Prostate gland (tissue), 2 donors: Measurements from ENCODE around the gene CGB3. TPM values are rescaled to one million over a fixed set of nuclear protein-coding genes. Genes with fewer than 3 reads are reported as not detected.
"Not testable (repeated sequence)": the region's sequence is repeated elsewhere in the genome, so short reads cannot be mapped to it uniquely, and the experiment has no call there.

Source experiments
- DNase-seq: peaks from one replicate; pipeline ENCODE4 v3.0.0-alpha.2; 2019; ENCODE audit warnings: low spot score
- H3K27ac ChIP-seq, 2 donors: fragments of 200-600 bp; sonication (generic); 2 replicates each; pipeline ENCODE4 v1.5.1; 2017 to 2019
- H3K27me3 ChIP-seq: fragments of 200-600 bp; sonication (generic); replicated peaks from 2 replicates; pipeline ENCODE4 v1.5.1; 2019; ENCODE audit not compliant: insufficient read depth
- H3K36me3 ChIP-seq, 2 donors: fragments of 200-600 bp; sonication (generic); 1 replicate in 1 of 2; 2 replicates in 1 of 2; pipeline versions ENCODE4 v1.5.1 to v1.8.1; 2017 to 2019
- H3K4me1 ChIP-seq: fragments of 200-600 bp; sonication (generic); replicated peaks from 2 replicates; pipeline ENCODE4 v1.5.1; 2019
- H3K4me3 ChIP-seq, 2 donors: fragments of 200-600 bp; sonication (generic); 2 replicates each; pipeline ENCODE4 v1.5.1; 2017 to 2019
- H3K9me3 ChIP-seq: fragments of 200-600 bp; sonication (generic); 2 replicates; pipeline ENCODE4 v1.5.1; 2017
- CTCF ChIP-seq, 4 experiments: fragments of 200-600 bp in 2 of 4; fragments of 450-650 bp in 2 of 4; sonication (generic) in 2 of 4; IDR thresholded peaks; 1 replicate in 3 of 4; 2 replicates in 1 of 4; pipeline ENCODE4 v1.5.1; 2016 to 2019; ENCODE audit warnings: antibody characterized with exemption in 4 of 4, mild to moderate bottlenecking in 2 of 4, moderate library complexity in 2 of 4
- POLR2A ChIP-seq: fragments of 450-650 bp; IDR thresholded peaks from one replicate; pipeline ENCODE4 v1.6.1; 2016; ENCODE audit warnings: antibody characterized with exemption, mild to moderate bottlenecking
- POLR2AphosphoS5 ChIP-seq: sonication (generic); formaldehyde crosslinking; IDR thresholded peaks from one replicate; pipeline ENCODE4 v1.6.1; 2017; ENCODE audit warnings: antibody characterized with exemption
- WGBS: methylation state at CpG from one replicate; pipeline ENCODE4 v1.1.5; 2018; 5-methylcytosine and 5-hydroxymethylcytosine counted together
- intact Hi-C: fragments of 100-400 bp; cut with DNase I; formaldehyde crosslinking; loops from one replicate; pipeline ENCODE4 v1.14.2; 2022
- total RNA-seq, 2 donors: library from RNA; depleted of rRNA; stranded (reverse); fragments of >200 nt; gene quantifications; one replicate each; pipeline ENCODE4 v1.1.0, GENCODE V29; 2016

The CGB3 gene
- total RNA-seq, 2 donors from 2014 or later: not detected

GRCh38 chr19:49056101-49056901, 32.2 kb upstream of the CGB3 start:
- 3% methylated on average over 61 of the region's 63 CpGs for WGBS
- no peaks in the 10 kb centered on the region for H3K36me3 ChIP-seq
- TF ChIP-seq CTCF (IDR thresholded peaks at IDR 0.05) (peak in 3 of 4 experiments; percentile 34 to 58 (median 46)), POLR2AphosphoS5 (peak; percentile 63), POLR2A (peak; percentile 74)
- no peak overlapping the region for H3K27ac ChIP-seq
- H3K4me1 ChIP-seq: peaks cover 7% of the 10 kb centered on the region
- DNase-seq: peak; percentile 51
- H3K9me3 ChIP-seq: no peaks in the 10 kb centered on the region
- intact Hi-C loops: no loop called here
- peak overlapping the region; percentile 31 to 35 for H3K4me3 ChIP-seq
- H3K27me3 ChIP-seq: no peaks in the 10 kb centered on the region

- H3K9me3 ChIP-seq, H3K27me3 ChIP-seq, H3K36me3 ChIP-seq, H3K4me1 ChIP-seq, H3K4me3 ChIP-seq, H3K27ac ChIP-seq, DNase-seq, intact Hi-C loops: not testable (repeated sequence)
- 77% methylated on average over 20 of the region's 24 CpGs for WGBS
These were observed 26.4 kb upstream of the CGB3 start for GRCh38 chr19:49050376-49051033.

- WGBS: 90% methylated on average over 3 of the region's 4 CpGs
These were observed 25.7 kb upstream of the CGB3 start for GRCh38 chr19:49049834-49050233.

GRCh38 chr19:49049011-49049410, 24.9 kb upstream of the CGB3 start, which contains the start of gene CGB8:
Gene CGB8 (minus strand): TSS chr19:49049111. CDS start chr19:49048739, 372 bp downstream.
- H3K4me1 ChIP-seq, H3K27me3 ChIP-seq, H3K36me3 ChIP-seq, H3K27ac ChIP-seq, DNase-seq, H3K4me3 ChIP-seq, intact Hi-C loops, H3K9me3 ChIP-seq: not testable (repeated sequence)
- 61% methylated on average over 10 of the region's 12 CpGs for WGBS

More at GRCh38 chr19:49049834-49050233, 25.7 kb upstream of the CGB3 start:
- H3K4me1 ChIP-seq, H3K27ac ChIP-seq, intact Hi-C loops, H3K4me3 ChIP-seq, H3K27me3 ChIP-seq, H3K9me3 ChIP-seq, DNase-seq, H3K36me3 ChIP-seq: not testable (repeated sequence)

- H3K9me3 ChIP-seq, intact Hi-C loops, H3K4me1 ChIP-seq, H3K27ac ChIP-seq, DNase-seq, H3K27me3 ChIP-seq, H3K36me3 ChIP-seq, H3K4me3 ChIP-seq: not testable (repeated sequence)
- 77% methylated on average over 15 of the region's 15 CpGs for WGBS
These were observed 19.4 kb upstream of the CGB3 start, which contains the start of gene CGB5 for GRCh38 chr19:49043548-49043947. Gene CGB5 (plus strand): TSS chr19:49043848. CDS start chr19:49044210, 362 bp downstream.

- H3K27ac ChIP-seq, H3K9me3 ChIP-seq, H3K27me3 ChIP-seq, DNase-seq, intact Hi-C loops, H3K4me3 ChIP-seq, H3K36me3 ChIP-seq, H3K4me1 ChIP-seq: not testable (repeated sequence)
- WGBS: 80% methylated on average over 4 of the region's 4 CpGs
These were observed 18.5 kb upstream of the CGB3 start for GRCh38 chr19:49042666-49043065.

- Histone ChIP-seq H3K27me3 (no peaks in the 10 kb centered on the region), H3K27ac (no peak overlapping the region), H3K9me3 (no peaks in the 10 kb centered on the region), H3K4me1 (no peaks in the 10 kb centered on the region), H3K36me3 (no peaks in the 10 kb centered on the region), H3K4me3 (no peak overlapping the region)
- DNase-seq: no peak
- TF ChIP-seq POLR2A (no peak), POLR2AphosphoS5 (no peak), CTCF (IDR thresholded peaks at IDR 0.05) (no peak)
- intact Hi-C loops: no loop called here
- WGBS: 65% methylated on average over 17 of the region's 17 CpGs
These were observed 18.0 kb upstream of the CGB3 start for GRCh38 chr19:49042177-49042576.

GRCh38 chr19:49039736-49040135, 15.6 kb upstream of the CGB3 start:
- H3K27ac ChIP-seq, H3K36me3 ChIP-seq, H3K9me3 ChIP-seq, H3K4me1 ChIP-seq, DNase-seq, H3K4me3 ChIP-seq, intact Hi-C loops, H3K27me3 ChIP-seq: not testable (repeated sequence)
- WGBS: 64% methylated on average over 9 of the region's 9 CpGs

- DNase-seq, intact Hi-C loops, H3K9me3 ChIP-seq, H3K4me3 ChIP-seq, H3K4me1 ChIP-seq, H3K27ac ChIP-seq, H3K36me3 ChIP-seq, H3K27me3 ChIP-seq: not testable (repeated sequence)
- WGBS: 81% methylated on average over 26 of the region's 26 CpGs
These were observed 14.6 kb upstream of the CGB3 start for GRCh38 chr19:49038557-49039276.

GRCh38 chr19:49038111-49038510, 14.0 kb upstream of the CGB3 start:
- DNase-seq, H3K9me3 ChIP-seq, H3K36me3 ChIP-seq, H3K27me3 ChIP-seq, intact Hi-C loops, H3K4me3 ChIP-seq, H3K4me1 ChIP-seq, H3K27ac ChIP-seq: not testable (repeated sequence)
- 89% methylated on average over 8 of the region's 8 CpGs for WGBS
